ENCODE results near the gene TERT.

Gene TERT

DNA sequence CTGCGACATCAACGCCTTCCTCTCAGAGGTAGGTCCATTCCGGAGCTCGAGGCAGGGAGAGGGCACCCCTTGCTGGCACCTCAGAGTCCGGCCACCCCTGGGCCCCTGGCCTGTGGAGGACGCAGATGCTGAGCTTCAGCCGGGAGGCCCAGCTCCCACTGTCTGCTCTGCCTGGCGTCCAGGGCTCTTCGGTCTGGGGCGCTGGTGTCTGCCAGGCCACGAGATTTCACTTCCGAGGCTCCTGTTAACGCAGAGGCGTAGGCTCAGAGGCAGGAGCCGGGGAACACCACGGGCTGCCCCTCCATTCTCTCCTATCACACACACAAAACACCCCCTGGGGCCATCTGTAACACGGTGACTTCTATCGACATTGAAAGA lies 78.0 kb downstream of the TERT start:
- Histone ChIP-seq H4K20me1 (ENCODE audit: insufficient read depth, low read length) (no peaks in the 10 kb centered on the region), H2AFZ (ENCODE audit: low read depth, low read length) (no peak overlapping the region), H3K79me2 (ENCODE audit: insufficient read depth, low read length) (no peaks in the 10 kb centered on the region), H3K4me3 (ENCODE audit: low read depth in 1 of 2, low read length in 2 of 2) (no peak overlapping the region), H3K27ac (ENCODE audit: low read length) (peak overlapping the region; percentile 56; the same call in 1 of the 2 replicates), H3K4me2 (ENCODE audit: insufficient read depth, low read length) (no peak overlapping the region), H3K27me3 (ENCODE audit: insufficient read depth, low read length, poor library complexity) (no peaks in the 10 kb centered on the region), H3K36me3 (ENCODE audit: insufficient read depth, low read length) (no peaks in the 10 kb centered on the region), H3K9ac (ENCODE audit: low read depth, low read length) (no peak overlapping the region), H3K4me1 (ENCODE audit: insufficient read depth, low read length) (peaks cover 21% of the 10 kb centered on the region), H3K9me3 (ENCODE audit: insufficient read depth, low read length, severe bottlenecking) (peaks cover 2% of the 10 kb centered on the region)
- TF ChIP-seq, protein P1, sequence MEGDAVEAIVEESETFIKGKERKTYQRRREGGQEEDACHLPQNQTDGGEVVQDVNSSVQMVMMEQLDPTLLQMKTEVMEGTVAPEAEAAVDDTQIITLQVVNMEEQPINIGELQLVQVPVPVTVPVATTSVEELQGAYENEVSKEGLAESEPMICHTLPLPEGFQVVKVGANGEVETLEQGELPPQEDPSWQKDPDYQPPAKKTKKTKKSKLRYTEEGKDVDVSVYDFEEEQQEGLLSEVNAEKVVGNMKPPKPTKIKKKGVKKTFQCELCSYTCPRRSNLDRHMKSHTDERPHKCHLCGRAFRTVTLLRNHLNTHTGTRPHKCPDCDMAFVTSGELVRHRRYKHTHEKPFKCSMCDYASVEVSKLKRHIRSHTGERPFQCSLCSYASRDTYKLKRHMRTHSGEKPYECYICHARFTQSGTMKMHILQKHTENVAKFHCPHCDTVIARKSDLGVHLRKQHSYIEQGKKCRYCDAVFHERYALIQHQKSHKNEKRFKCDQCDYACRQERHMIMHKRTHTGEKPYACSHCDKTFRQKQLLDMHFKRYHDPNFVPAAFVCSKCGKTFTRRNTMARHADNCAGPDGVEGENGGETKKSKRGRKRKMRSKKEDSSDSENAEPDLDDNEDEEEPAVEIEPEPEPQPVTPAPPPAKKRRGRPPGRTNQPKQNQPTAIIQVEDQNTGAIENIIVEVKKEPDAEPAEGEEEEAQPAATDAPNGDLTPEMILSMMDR (IDR thresholded peaks at IDR 0.05; ENCODE audit: borderline replicate concordance, extremely low read depth, low read length, poor library complexity, severe bottlenecking) = no peak
- TF ChIP-seq EZH2 (IDR thresholded peaks at IDR 0.05; ENCODE audit: borderline replicate concordance, low read depth, low read length, severe bottlenecking) = no peak
- DNase-seq = no peak
- no peak for ATAC-seq (ENCODE audit: insufficient read depth, low read depth)

DNA sequence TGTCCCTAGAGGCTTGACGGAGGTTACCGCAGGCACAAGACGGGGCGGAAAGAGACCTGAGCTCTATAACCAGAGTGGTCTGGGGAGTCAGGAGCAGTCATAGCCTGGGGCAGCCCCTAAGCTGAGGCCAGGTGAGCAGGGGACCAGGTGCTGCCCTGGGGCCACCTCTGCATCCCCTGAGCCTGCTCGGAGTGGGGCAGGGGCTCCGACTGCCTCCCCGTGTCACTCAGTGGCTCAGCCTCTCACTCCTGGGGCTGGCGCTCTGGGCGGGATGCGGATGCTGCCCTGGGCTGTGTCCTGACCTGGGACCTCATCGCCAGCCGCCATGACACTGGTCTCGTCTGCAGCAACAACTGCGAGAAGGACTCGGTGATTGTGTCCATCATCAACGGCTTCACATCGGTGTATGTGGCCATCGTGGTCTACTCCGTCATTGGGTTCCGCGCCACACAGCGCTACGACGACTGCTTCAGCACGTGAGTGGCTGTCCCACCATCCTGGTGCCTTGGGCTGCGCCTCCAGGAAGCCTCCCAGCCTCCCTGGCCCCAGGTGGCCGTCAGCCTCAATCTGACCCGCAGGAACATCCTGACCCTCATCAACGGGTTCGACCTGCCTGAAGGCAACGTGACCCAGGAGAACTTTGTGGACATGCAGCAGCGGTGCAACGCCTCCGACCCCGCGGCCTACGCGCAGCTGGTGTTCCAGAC lies 78.5 kb downstream of the TERT start:
- H3K36me3 ChIP-seq (ENCODE audit: insufficient read depth, low read length) = no peaks in the 10 kb centered on the region
- TF ChIP-seq, protein P1 (IDR thresholded peaks at IDR 0.05; ENCODE audit: borderline replicate concordance, extremely low read depth, low read length, poor library complexity, severe bottlenecking) = no peak
- no peak for TF ChIP-seq EZH2 (IDR thresholded peaks at IDR 0.05; ENCODE audit: borderline replicate concordance, low read depth, low read length, severe bottlenecking)
- no peak overlapping the region for H3K4me3 ChIP-seq (ENCODE audit: low read depth in 1 of 2, low read length in 2 of 2)
- peak overlapping the region; percentile 56; the same call in 1 of the 2 replicates for H3K27ac ChIP-seq (ENCODE audit: low read length)
- no peak overlapping the region for H3K4me2 ChIP-seq (ENCODE audit: insufficient read depth, low read length)
- H3K79me2 ChIP-seq (ENCODE audit: insufficient read depth, low read length) = no peaks in the 10 kb centered on the region
- H4K20me1 ChIP-seq (ENCODE audit: insufficient read depth, low read length) = no peaks in the 10 kb centered on the region
- no peaks in the 10 kb centered on the region for H3K27me3 ChIP-seq (ENCODE audit: insufficient read depth, low read length, poor library complexity)
- DNase-seq (no peak), ATAC-seq (ENCODE audit: insufficient read depth, low read depth) (no peak)
- peaks cover 21% of the 10 kb centered on the region for H3K4me1 ChIP-seq (ENCODE audit: insufficient read depth, low read length)
- no peak overlapping the region for H3K9ac ChIP-seq (ENCODE audit: low read depth, low read length)
- H2AFZ ChIP-seq (ENCODE audit: low read depth, low read length) = no peak overlapping the region
- H3K9me3 ChIP-seq (ENCODE audit: insufficient read depth, low read length, severe bottlenecking) = peaks cover 2% of the 10 kb centered on the region

DNA sequence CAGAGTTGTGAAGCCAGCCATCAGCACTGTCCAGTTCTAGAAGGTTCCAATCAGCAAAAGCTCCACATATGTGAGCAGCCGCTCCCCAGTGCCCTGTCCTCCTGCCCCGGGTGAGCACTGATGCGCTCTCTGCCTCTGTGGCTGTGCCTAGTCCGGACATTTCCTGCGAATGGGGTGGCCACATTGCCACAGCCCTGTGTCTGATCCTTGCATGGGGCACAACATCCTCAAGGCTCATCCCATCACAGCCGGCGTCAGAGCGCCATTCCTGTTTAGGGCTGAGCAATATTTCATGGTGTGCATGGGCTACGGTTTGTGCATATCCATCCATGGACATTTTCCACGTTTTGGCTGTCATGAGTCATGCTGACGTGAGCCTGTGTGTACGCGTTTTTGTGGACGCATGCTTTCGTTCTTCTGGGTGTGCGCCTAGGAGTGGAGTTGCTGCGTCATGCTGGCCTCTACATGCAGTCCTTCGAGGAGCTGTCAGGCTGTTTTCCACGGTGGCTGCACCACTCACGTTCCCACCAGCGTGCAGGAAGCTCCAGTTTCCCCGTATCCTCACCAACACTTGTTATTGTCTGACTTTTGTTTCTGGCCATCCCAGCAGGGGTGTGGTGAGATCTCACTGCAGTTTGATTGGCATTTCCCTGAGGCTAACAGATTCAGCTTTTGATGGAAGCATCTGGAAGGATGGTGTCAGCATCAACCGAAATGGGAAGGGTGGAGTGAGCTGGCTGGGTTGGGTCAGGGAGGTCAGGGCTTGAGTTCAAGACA lies 79.4 kb downstream of the TERT start:
- H3K27ac ChIP-seq (ENCODE audit: low read length) = no peak overlapping the region
- no peak for TF ChIP-seq EZH2 (IDR thresholded peaks at IDR 0.05; ENCODE audit: borderline replicate concordance, low read depth, low read length, severe bottlenecking)
- TF ChIP-seq, protein P1 (IDR thresholded peaks at IDR 0.05; ENCODE audit: borderline replicate concordance, extremely low read depth, low read length, poor library complexity, severe bottlenecking) = no peak
- peaks cover 21% of the 10 kb centered on the region for H3K4me1 ChIP-seq (ENCODE audit: insufficient read depth, low read length)
- H3K36me3 ChIP-seq (ENCODE audit: insufficient read depth, low read length) = no peaks in the 10 kb centered on the region
- H3K27me3 ChIP-seq (ENCODE audit: insufficient read depth, low read length, poor library complexity) = no peaks in the 10 kb centered on the region
- H3K79me2 ChIP-seq (ENCODE audit: insufficient read depth, low read length) = no peaks in the 10 kb centered on the region
- H3K9me3 ChIP-seq (ENCODE audit: insufficient read depth, low read length, severe bottlenecking) = peaks cover 2% of the 10 kb centered on the region
- no peak overlapping the region for H3K9ac ChIP-seq (ENCODE audit: low read depth, low read length)
- no peak overlapping the region for H3K4me3 ChIP-seq (ENCODE audit: low read depth in 1 of 2, low read length in 2 of 2)
- no peak overlapping the region for H2AFZ ChIP-seq (ENCODE audit: low read depth, low read length)
- ATAC-seq (ENCODE audit: insufficient read depth, low read depth) (no peak), DNase-seq (no peak)
- no peak overlapping the region for H3K4me2 ChIP-seq (ENCODE audit: insufficient read depth, low read length)
- no peaks in the 10 kb centered on the region for H4K20me1 ChIP-seq (ENCODE audit: insufficient read depth, low read length)
